ENCODE results near the gene ZNF787.

ZNF787 gene

GRCh38 chr19:56124578-56124977 is 3.5 kb upstream of the ZNF787 start:
- H3K27ac ChIP-seq (ENCODE audit: low read depth, low read length), result no peak overlapping the region
- TF ChIP-seq EZH2phosphoT487 (conservative IDR thresholded peaks at IDR 0.05; ENCODE audit: low read length) (no peak), CTCF (IDR thresholded peaks at IDR 0.05; ENCODE audit: insufficient read depth, low read length, poor library complexity, severe bottlenecking) (no peak)
- H4K20me1 ChIP-seq (ENCODE audit: low read depth, low read length), result no peaks in the 10 kb centered on the region
- no peak overlapping the region for H2AFZ ChIP-seq (ENCODE audit: low read depth, low read length, severe bottlenecking)
- H3K9ac ChIP-seq (ENCODE audit: low read length), result no peak overlapping the region
- H3K27me3 ChIP-seq (ENCODE audit: low read length), result no peaks in the 10 kb centered on the region
- no peaks in the 10 kb centered on the region for H3K9me3 ChIP-seq (ENCODE audit: insufficient read depth, low read length)
- H3K4me2 ChIP-seq (ENCODE audit: low read depth, low read length, poor library complexity, severe bottlenecking), result no peak overlapping the region
- H3K36me3 ChIP-seq (ENCODE audit: low read length), result no peaks in the 10 kb centered on the region
- H3K9me2 ChIP-seq (replicated peaks; ENCODE audit: insufficient read depth, low read length), result no peaks in the 10 kb centered on the region
- peaks cover 10% of the 10 kb centered on the region for H3K79me2 ChIP-seq (ENCODE audit: insufficient read depth, low read length)
- H3K4me3 ChIP-seq (ENCODE audit: insufficient read depth, low read length, poor library complexity, severe bottlenecking), result no peak overlapping the region
- H3F3A ChIP-seq (ENCODE audit: insufficient read depth), result peaks cover 7% of the 10 kb centered on the region

GRCh38 chr19:56123266-56123891 is 2.3 kb upstream of the ZNF787 start:
- no peak overlapping the region for H3K9ac ChIP-seq (ENCODE audit: low read length)
- H3K9me2 ChIP-seq (replicated peaks; ENCODE audit: insufficient read depth, low read length), result no peaks in the 10 kb centered on the region
- no peak overlapping the region for H3K4me2 ChIP-seq (ENCODE audit: low read depth, low read length, poor library complexity, severe bottlenecking)
- H3K36me3 ChIP-seq (ENCODE audit: low read length), result no peaks in the 10 kb centered on the region
- peaks cover 22% of the 10 kb centered on the region for H3K79me2 ChIP-seq (ENCODE audit: insufficient read depth, low read length)
- H4K20me1 ChIP-seq (ENCODE audit: low read depth, low read length), result no peaks in the 10 kb centered on the region
- peaks cover 7% of the 10 kb centered on the region for H3F3A ChIP-seq (ENCODE audit: insufficient read depth)
- no peaks in the 10 kb centered on the region for H3K9me3 ChIP-seq (ENCODE audit: insufficient read depth, low read length)
- H3K27me3 ChIP-seq (ENCODE audit: low read length), result no peaks in the 10 kb centered on the region
- no peak overlapping the region for H3K4me3 ChIP-seq (ENCODE audit: insufficient read depth, low read length, poor library complexity, severe bottlenecking)
- no peak overlapping the region for H3K27ac ChIP-seq (ENCODE audit: low read depth, low read length)
- no peak for TF ChIP-seq CTCF (IDR thresholded peaks at IDR 0.05; ENCODE audit: insufficient read depth, low read length, poor library complexity, severe bottlenecking)
- TF ChIP-seq EZH2phosphoT487 (conservative IDR thresholded peaks at IDR 0.05; ENCODE audit: low read length), result no peak
- no peak overlapping the region for H2AFZ ChIP-seq (ENCODE audit: low read depth, low read length, severe bottlenecking)

- Histone ChIP-seq H3K9me3 (ENCODE audit: insufficient read depth, low read length) (no peaks in the 10 kb centered on the region), H4K20me1 (ENCODE audit: low read depth, low read length) (no peaks in the 10 kb centered on the region), H3K4me3 (ENCODE audit: insufficient read depth, low read length, poor library complexity, severe bottlenecking) (peak overlapping the region; percentile 72), H2AFZ (ENCODE audit: low read depth, low read length, severe bottlenecking) (peak overlapping the region; percentile 21), H3K79me2 (ENCODE audit: insufficient read depth, low read length) (peaks cover 50% of the 10 kb centered on the region), H3K4me2 (ENCODE audit: low read depth, low read length, poor library complexity, severe bottlenecking) (peak overlapping the region; percentile 76), H3K9ac (ENCODE audit: low read length) (peak overlapping the region; percentile 85), H3F3A (ENCODE audit: insufficient read depth) (peaks cover 7% of the 10 kb centered on the region), H3K27me3 (ENCODE audit: low read length) (no peaks in the 10 kb centered on the region), H3K9me2 (replicated peaks; ENCODE audit: insufficient read depth, low read length) (no peaks in the 10 kb centered on the region), H3K27ac (ENCODE audit: low read depth, low read length) (peak overlapping the region; percentile 80), H3K36me3 (ENCODE audit: low read length) (no peaks in the 10 kb centered on the region)
- TF ChIP-seq CTCF (IDR thresholded peaks at IDR 0.05; ENCODE audit: insufficient read depth, low read length, poor library complexity, severe bottlenecking), result no peak
- TF ChIP-seq EZH2phosphoT487 (conservative IDR thresholded peaks at IDR 0.05; ENCODE audit: low read length), result no peak
Observed at GRCh38 chr19:56120371-56121179, 520 bp downstream of the ZNF787 start.
